H1 (cell line): ENCODE measurements around the gene LDLRAD4. TPM values are rescaled to one million over a fixed set of nuclear protein-coding genes. Genes with fewer than 3 reads are reported as not detected.

Experiments used
- CTCF ChIA-PET: fragments of 300-600 bp; sonication (Branson Sonifier 250); formaldehyde crosslinking; loops from one replicate; lab custom pipeline; 2021; ENCODE audit not compliant: partially characterized antibody; lab: Charles Lee
- POLR2A ChIA-PET: fragments of 300-600 bp; sonication (Branson Sonifier 250); formaldehyde crosslinking; loops from one replicate; lab custom pipeline; 2021; ENCODE audit warnings: inconsistent platforms; ENCODE audit not compliant: partially characterized antibody; lab: Charles Lee
- DNase-seq, 2 experiments: peaks; one replicate each; pipeline versions ENCODE4 v3.0.0 to v3.0.0-alpha.2; 2010 to 2022; ENCODE audit warnings: low spot score in 2 of 2, low read depth in 1 of 2, mixed read lengths in 1 of 2
- FAIRE-seq: peaks from 2 replicates; lab custom pipeline; 2011; peaks lifted over from hg19 to GRCh38; lab: Jason Lieb, UNC
- H2AFZ ChIP-seq: 2 replicates; pipeline ENCODE4 v1.8.1; 2012; ENCODE audit warnings: low read length, inconsistent platforms
- H2AK5ac ChIP-seq: 2 replicates; pipeline ENCODE4 v1.6.1; 2013; ENCODE audit warnings: low read depth, low read length
- H2BK120ac ChIP-seq: replicated peaks from 2 replicates; pipeline ENCODE3; 2013; ENCODE audit warnings: low read depth, low read length, inconsistent platforms
- H2BK12ac ChIP-seq: 2 replicates; pipeline ENCODE4 v1.6.1; 2013; ENCODE audit warnings: low read depth, low read length
- H2BK15ac ChIP-seq: 2 replicates; pipeline ENCODE4 v1.6.1; 2013; ENCODE audit warnings: low read length
- H2BK20ac ChIP-seq: 2 replicates; pipeline ENCODE4 v1.6.1; 2013; ENCODE audit warnings: low read length
- H2BK5ac ChIP-seq: 2 replicates; pipeline ENCODE4 v1.6.1; 2013; ENCODE audit warnings: low read depth, low read length
- H3K14ac ChIP-seq: 2 replicates; pipeline ENCODE4 v1.6.1; 2013; ENCODE audit warnings: inconsistent platforms; ENCODE audit not compliant: insufficient read length
- H3K18ac ChIP-seq: 2 replicates; pipeline ENCODE4 v1.6.1; 2013; ENCODE audit warnings: low read length; ENCODE audit errors: extremely low read depth
- H3K23ac ChIP-seq: 2 replicates; pipeline ENCODE4 v1.6.1; 2013; ENCODE audit warnings: inconsistent platforms; ENCODE audit not compliant: insufficient read length
- H3K23me2 ChIP-seq: 2 replicates; pipeline ENCODE4 v1.6.1; 2013; ENCODE audit warnings: low read depth, low read length
- H3K27ac ChIP-seq: 2 replicates; pipeline ENCODE4 v1.6.1; 2011; ENCODE audit warnings: low read depth, low read length, inconsistent platforms
- H3K27me3 ChIP-seq, 4 experiments: replicated peaks in 1 of 4; 1 replicate in 1 of 4; 2 replicates in 3 of 4; pipeline versions ENCODE4 v1.6.1 to v1.8.1; 2011 to 2013; ENCODE audit warnings: low read length in 3 of 4, mild to moderate bottlenecking in 3 of 4, inconsistent platforms in 2 of 4, mixed read lengths in 2 of 4, moderate library complexity in 1 of 4; ENCODE audit not compliant: control insufficient read depth in 3 of 4, insufficient read depth in 3 of 4; ENCODE audit errors: extremely low read depth in 1 of 4
- H3K36me3 ChIP-seq, 4 experiments: 2 replicates each; pipeline versions ENCODE4 v1.6.1 to v1.8.1; 2011 to 2013; ENCODE audit warnings: mild to moderate bottlenecking in 4 of 4, low read length in 3 of 4, moderate library complexity in 2 of 4, control low read depth in 1 of 4, inconsistent platforms in 1 of 4; ENCODE audit not compliant: insufficient read depth in 4 of 4, control insufficient read depth in 2 of 4
- H3K4ac ChIP-seq: replicated peaks from 2 replicates; pipeline ENCODE3; 2013; ENCODE audit warnings: low read length, low read depth, mixed read lengths, inconsistent platforms; ENCODE audit not compliant: insufficient read length
- H3K4me1 ChIP-seq, 4 experiments: replicated peaks in 1 of 4; 1 replicate in 1 of 4; 2 replicates in 3 of 4; pipeline versions ENCODE4 v1.6.1 to v1.8.1; 2011 to 2013; ENCODE audit warnings: low read length in 3 of 4, inconsistent platforms in 2 of 4, mixed read lengths in 1 of 4; ENCODE audit not compliant: insufficient read depth in 4 of 4, control insufficient read depth in 3 of 4
- H3K4me2 ChIP-seq, 2 experiments: 2 replicates each; pipeline versions ENCODE4 v1.6.1 to v1.8.1; 2011 to 2013; ENCODE audit warnings: low read depth in 2 of 2, low read length in 2 of 2, control low read depth in 1 of 2, inconsistent platforms in 1 of 2, mild to moderate bottlenecking in 1 of 2; ENCODE audit not compliant: insufficient read depth in 1 of 2
- H3K4me3 ChIP-seq, 4 experiments: fragments of 200-600, 300-600 bp in 1 of 4; sonication (generic), shearing (Covaris generic), sonication (Bioruptor Twin) in 1 of 4; 2 replicates each; pipeline versions ENCODE4 v1.5.1 to v1.8.1; 2011 to 2016; ENCODE audit warnings: low read length in 4 of 4, low read depth in 3 of 4, control low read depth in 2 of 4, inconsistent platforms in 2 of 4, mild to moderate bottlenecking in 2 of 4, mixed read lengths in 1 of 4, moderate library complexity in 1 of 4; ENCODE audit not compliant: insufficient read depth in 2 of 4; ENCODE audit errors: extremely low read depth in 1 of 4
- H3K56ac ChIP-seq: replicated peaks from 2 replicates; pipeline ENCODE3; 2013; ENCODE audit warnings: low read depth, mild to moderate bottlenecking, mixed read lengths, low read length, inconsistent platforms; ENCODE audit not compliant: insufficient read length
- H3K79me1 ChIP-seq: 2 replicates; pipeline ENCODE4 v1.6.1; 2013; ENCODE audit warnings: low read depth, low read length, control low read depth
- H3K79me2 ChIP-seq, 2 experiments: 2 replicates each; pipeline versions ENCODE4 v1.6.1 to v1.8.1; 2012 to 2013; ENCODE audit warnings: low read length in 2 of 2, mild to moderate bottlenecking in 2 of 2, inconsistent platforms in 1 of 2; ENCODE audit not compliant: insufficient read depth in 2 of 2, control insufficient read depth in 1 of 2
- H3K9ac ChIP-seq, 4 experiments: replicated peaks in 1 of 4; 1 replicate in 1 of 4; 2 replicates in 3 of 4; pipeline versions ENCODE4 v1.6.1 to v1.8.1; 2011 to 2013; ENCODE audit warnings: low read depth in 3 of 4, low read length in 3 of 4, control low read depth in 2 of 4, mild to moderate bottlenecking in 2 of 4, moderate library complexity in 2 of 4, inconsistent platforms in 1 of 4; ENCODE audit errors: extremely low read depth in 1 of 4
- H3K9me3 ChIP-seq, 2 experiments: 2 replicates each; pipeline versions ENCODE4 v1.6.1 to v1.8.1; 2012 to 2013; ENCODE audit warnings: mild to moderate bottlenecking in 2 of 2, moderate library complexity in 2 of 2, control low read depth in 1 of 2, inconsistent platforms in 1 of 2, low read depth in 1 of 2, low read length in 1 of 2, mixed read lengths in 1 of 2; ENCODE audit not compliant: insufficient read depth in 2 of 2
- H4K20me1 ChIP-seq, 2 experiments: replicated peaks in 1 of 2; 2 replicates each; pipeline versions ENCODE3 to v1.8.1; 2011 to 2013; ENCODE audit warnings: inconsistent platforms in 2 of 2, low read length in 2 of 2, mild to moderate bottlenecking in 1 of 2; ENCODE audit not compliant: insufficient read depth in 2 of 2, control insufficient read depth in 1 of 2
- H4K5ac ChIP-seq: 2 replicates; pipeline ENCODE4 v1.6.1; 2013; ENCODE audit warnings: low read length, low read depth, mixed read lengths, inconsistent platforms; ENCODE audit not compliant: insufficient read length
- H4K8ac ChIP-seq: 2 replicates; pipeline ENCODE4 v1.8.0; 2013; ENCODE audit warnings: mild to moderate bottlenecking, moderate library complexity, low read length, inconsistent platforms; ENCODE audit not compliant: insufficient read depth; ENCODE audit errors: extremely low read depth
- H4K91ac ChIP-seq: replicated peaks from 2 replicates; pipeline ENCODE3; 2013; ENCODE audit warnings: low read length, mixed read lengths, inconsistent platforms; ENCODE audit not compliant: insufficient read length
- BRCA1 ChIP-seq: IDR thresholded peaks from 2 replicates; pipeline ENCODE4 v1.6.1; 2012; ENCODE audit warnings: low read depth, low read length, improper control_type of control experiment
- CEBPB ChIP-seq: IDR thresholded peaks from 2 replicates; pipeline ENCODE4 v1.6.1; 2012; ENCODE audit warnings: low read depth, low read length
- HDAC6 ChIP-seq: IDR thresholded peaks from one replicate; pipeline ENCODE4 v1.7.1; 2012; ENCODE audit warnings: low read depth, mild to moderate bottlenecking, inconsistent platforms, low read length, moderate library complexity
- JUN ChIP-seq: IDR thresholded peaks from 2 replicates; pipeline ENCODE4 v1.6.1; 2011; ENCODE audit warnings: low read depth, mild to moderate bottlenecking, improper control_type of control experiment, low read length
- JUND ChIP-seq: IDR thresholded peaks from 2 replicates; pipeline ENCODE4 v1.6.1; 2011; ENCODE audit warnings: mild to moderate bottlenecking, improper control_type of control experiment, low read length
- MAFK ChIP-seq: IDR thresholded peaks from 2 replicates; pipeline ENCODE4 v1.6.1; 2012; ENCODE audit warnings: low read depth, mild to moderate bottlenecking, improper control_type of control experiment, low read length
- NANOG ChIP-seq: IDR thresholded peaks from 2 replicates; pipeline ENCODE4 v1.6.1; 2011; ENCODE audit warnings: low read length, low read depth, mild to moderate bottlenecking, inconsistent platforms; ENCODE audit not compliant: insufficient read depth, poor library complexity, severe bottlenecking
- RXRA ChIP-seq: IDR thresholded peaks from 2 replicates; pipeline ENCODE4 v1.6.1; 2011; ENCODE audit warnings: low read depth, mild to moderate bottlenecking, low read length, moderate library complexity; ENCODE audit not compliant: insufficient read depth
- SIRT6 ChIP-seq: IDR thresholded peaks from one replicate; pipeline ENCODE4 v1.7.1; 2012; ENCODE audit warnings: low read length, inconsistent platforms
- SP1 ChIP-seq: IDR thresholded peaks from 2 replicates; pipeline ENCODE4 v1.6.1; 2011; ENCODE audit warnings: low read depth, low read length
- TEAD4 ChIP-seq: IDR thresholded peaks from 2 replicates; pipeline ENCODE4 v1.6.1; 2012; ENCODE audit warnings: low read depth, low read length, inconsistent platforms, mixed read lengths
- USF2 ChIP-seq: IDR thresholded peaks from 2 replicates; pipeline ENCODE4 v1.6.1; 2011; ENCODE audit warnings: low read length, improper control_type of control experiment
- WGBS, 2 experiments: shearing (Covaris generic) in 1 of 2; methylation state at CpG; one replicate each; pipeline versions ENCODE4 v1.1.6 to v1.1.7; 2013 to 2015; ENCODE audit warnings: low lambda C conversion rate in 2 of 2, mixed read lengths in 2 of 2, inconsistent platforms in 1 of 2, low coverage in 1 of 2, missing lambda C conversion rate in 1 of 2; ENCODE audit not compliant: insufficient replicate concordance in 2 of 2, insufficient coverage in 1 of 2, insufficient read length in 1 of 2; ENCODE audit errors: extremely low coverage in 1 of 2, missing lambda C conversion rate in 1 of 2; 5-methylcytosine and 5-hydroxymethylcytosine counted together
- polyA plus RNA-seq, 7 experiments: library from polyadenylated mRNA; depleted of rRNA in 3 of 7; stranded (reverse) in 5 of 7; unstranded in 2 of 7; fragments of >200 nt in 5 of 7; fragments of 200-250 nt in 2 of 7; gene quantifications; 1 replicate in 5 of 7; 2 replicates in 1 of 7; 4 replicates in 1 of 7; pipeline versions ENCODE4 v1.2.1 to v1.2.3, GENCODE V29; 2011 to 2013; ENCODE audit warnings: missing spikeins in 2 of 7, mixed read lengths in 2 of 7
- total RNA-seq: library from RNA; stranded (reverse); fragmentation: NEBNext Ultra II Directional; extraction: Animal tissue kit (Norgen Biotek cat#: 25700); gene quantifications from 2 replicates; pipeline ENCODE4 v1.2.1, GENCODE V29; 2021

LDLRAD4 gene
- total and polyA plus RNA-seq, 2 of the 8 experiments (the other 6 are each of a cell fraction or from before 2014, with no cell fraction given), result 0.77 to 1.4 TPM

DNA sequence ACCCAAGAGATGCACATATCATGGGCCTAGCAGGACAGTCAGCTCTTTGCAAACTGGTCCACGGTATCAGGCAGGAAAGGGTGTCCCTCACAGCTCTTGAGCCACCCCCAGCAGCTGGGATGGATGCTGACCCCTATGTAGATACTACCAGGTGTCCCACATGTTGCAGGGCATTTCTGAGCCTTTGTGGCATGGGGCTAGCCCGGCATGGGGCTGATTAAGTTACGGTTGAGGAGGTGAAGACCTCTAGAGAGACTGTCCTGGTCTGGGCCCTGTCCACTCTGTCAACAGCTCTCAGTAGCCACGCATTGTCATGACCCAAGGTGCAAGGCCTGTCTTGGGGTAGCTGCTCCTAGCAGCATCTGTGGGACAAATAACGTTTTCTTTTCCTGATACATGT, 6.7 kb downstream of the LDLRAD4 start:
- Histone ChIP-seq H3K79me2 (no peaks in the 10 kb centered on the region), H3K9ac (no peak overlapping the region), H2AK5ac (no peak overlapping the region), H4K91ac (no peak overlapping the region), H3K14ac (no peak overlapping the region), H2BK12ac (no peak overlapping the region), H3K27me3 (peaks cover 0 to under 1% (median 0%) of the 10 kb centered on the region in 4 experiments; a peak in 1 of 7 replicates), H2AFZ (no peak overlapping the region), H3K18ac (no peak overlapping the region), H4K20me1 (no peaks in the 10 kb centered on the region), H3K23ac (no peak overlapping the region), H3K56ac (no peak overlapping the region), H4K8ac (no peak overlapping the region), H3K4me3 (no peak overlapping the region), H3K27ac (no peak overlapping the region), H3K23me2 (no peaks in the 10 kb centered on the region), H4K5ac (no peak overlapping the region), H3K36me3 (no peaks in the 10 kb centered on the region), H3K9me3 (no peaks in the 10 kb centered on the region), H2BK120ac (no peak overlapping the region), H3K4me2 (no peak overlapping the region), H3K79me1 (no peaks in the 10 kb centered on the region), H2BK15ac (no peak overlapping the region), H2BK20ac (no peak overlapping the region), H2BK5ac (no peak overlapping the region), H3K4me1 (peaks cover 0 to 5% (median 2%) of the 10 kb centered on the region in 4 experiments; a peak in 4 of 7 replicates), H3K4ac (no peak overlapping the region)
- TF ChIP-seq TEAD4 (no peak), RXRA (no peak), HDAC6 (no peak), CEBPB (no peak), JUND (no peak), SP1 (no peak), MAFK (no peak), SIRT6 (no peak), USF2 (no peak), BRCA1 (no peak), JUN (no peak), NANOG (no peak)
- DNase-seq, result no peak
- CTCF ChIA-PET, result interaction anchor here (1.1 kb wide), 2 partner anchors 8 to 66 kb away, joined by 3 read pairs; no protein-coding TSS in a partner anchor
- FAIRE-seq, result no peak
- WGBS, 2 experiments, result 94% methylated on average over 5 of the region's 5 CpGs; no CpG with 5 or more reads in 1 of the 2 experiments
- POLR2A ChIA-PET, result no interaction called here
